GM23338 (cell line): ENCODE data around the gene INPP4B.

Experiments used
- EZH2 ChIP-seq: fragments of 200-600 bp; sonication (generic); IDR thresholded peaks from one replicate; pipeline ENCODE4 v1.8.0; 2017; ENCODE audit warnings: antibody characterized with exemption, mild to moderate bottlenecking, low read depth; ENCODE audit not compliant: unreplicated experiment
- JUNB ChIP-seq: IDR thresholded peaks from one replicate; pipeline ENCODE4 v1.6.1; 2016; ENCODE audit warnings: antibody characterized with exemption; ENCODE audit not compliant: unreplicated experiment
- POLR2AphosphoS5 ChIP-seq: IDR thresholded peaks from 2 replicates; pipeline ENCODE4 v1.6.1; 2016; ENCODE audit warnings: antibody characterized with exemption, low read depth
- ZNF462 ChIP-seq: fragments of 250-450 bp; sonication (Bioruptor Pico); IDR thresholded peaks from 2 replicates; pipeline ENCODE4 v1.5.0; 2020; ENCODE audit warnings: mild to moderate bottlenecking, moderate library complexity
- TF ChIP-seq, protein P1 (sequence below), 2 experiments: fragments of 200-600 bp in 1 of 2; sonication (generic) in 1 of 2; conservative IDR thresholded peaks; 2 replicates each; pipeline versions ENCODE4 v1.5.1 to v1.6.1; 2016 to 2017; ENCODE audit warnings: antibody characterized with exemption in 2 of 2, low read depth in 2 of 2, mild to moderate bottlenecking in 2 of 2, moderate library complexity in 1 of 2

DNA sequence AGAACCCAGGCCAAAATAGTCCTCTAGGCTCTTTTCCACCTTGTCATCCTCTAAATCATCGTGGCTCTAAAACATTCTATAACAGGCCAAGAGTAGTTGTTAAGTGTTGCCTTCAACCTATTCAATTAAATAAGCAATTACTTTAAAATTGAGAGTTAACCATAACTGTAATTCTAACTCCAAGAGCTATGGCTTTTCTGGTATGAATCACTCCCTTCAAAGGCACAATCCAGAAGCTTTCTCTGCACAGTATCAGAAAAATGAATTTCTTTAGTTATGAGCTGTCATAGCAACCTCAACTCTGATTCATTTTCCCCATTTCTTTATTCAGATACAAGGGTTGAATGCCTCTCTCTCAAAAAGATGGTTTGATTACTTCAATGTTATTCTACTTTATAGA lies 21.7 kb downstream of the INPP4B start:
- TF ChIP-seq POLR2AphosphoS5 (no peak), EZH2 (no peak), JUNB (no peak), ZNF462 (CRISPR knock-in tag) (no peak)
- TF ChIP-seq, protein P1, sequence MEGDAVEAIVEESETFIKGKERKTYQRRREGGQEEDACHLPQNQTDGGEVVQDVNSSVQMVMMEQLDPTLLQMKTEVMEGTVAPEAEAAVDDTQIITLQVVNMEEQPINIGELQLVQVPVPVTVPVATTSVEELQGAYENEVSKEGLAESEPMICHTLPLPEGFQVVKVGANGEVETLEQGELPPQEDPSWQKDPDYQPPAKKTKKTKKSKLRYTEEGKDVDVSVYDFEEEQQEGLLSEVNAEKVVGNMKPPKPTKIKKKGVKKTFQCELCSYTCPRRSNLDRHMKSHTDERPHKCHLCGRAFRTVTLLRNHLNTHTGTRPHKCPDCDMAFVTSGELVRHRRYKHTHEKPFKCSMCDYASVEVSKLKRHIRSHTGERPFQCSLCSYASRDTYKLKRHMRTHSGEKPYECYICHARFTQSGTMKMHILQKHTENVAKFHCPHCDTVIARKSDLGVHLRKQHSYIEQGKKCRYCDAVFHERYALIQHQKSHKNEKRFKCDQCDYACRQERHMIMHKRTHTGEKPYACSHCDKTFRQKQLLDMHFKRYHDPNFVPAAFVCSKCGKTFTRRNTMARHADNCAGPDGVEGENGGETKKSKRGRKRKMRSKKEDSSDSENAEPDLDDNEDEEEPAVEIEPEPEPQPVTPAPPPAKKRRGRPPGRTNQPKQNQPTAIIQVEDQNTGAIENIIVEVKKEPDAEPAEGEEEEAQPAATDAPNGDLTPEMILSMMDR (conservative IDR thresholded peaks at IDR 0.05; ENCODE audit: low read depth in 2 of 2), result no peak
